ENCODE results near the gene PREX1. TPM values are rescaled to one million over a fixed set of nuclear protein-coding genes. Genes with fewer than 3 reads are reported as not detected.

PREX1 gene
- total and polyA plus RNA-seq, 2 donors (not counting 3 experiments of a cell fraction or from before 2014, with no cell fraction given), result 51.3 to 72.9 TPM

GRCh38 chr20:48794816-48795457 is 32.9 kb downstream of the PREX1 start:
- Histone ChIP-seq H3K27ac (ENCODE audit: insufficient read depth, low read depth, low read length) (no peak overlapping the region), H3K79me2 (ENCODE audit: control insufficient read depth, insufficient read depth, low read length) (peaks cover 96% of the 10 kb centered on the region), H3K36me3 (ENCODE audit: control insufficient read depth in 2 of 2, extremely low read depth in 1 of 2, insufficient read depth in 2 of 2, low read length in 2 of 2) (no peaks in the 10 kb centered on the region), H3K4me1 (ENCODE audit: control insufficient read depth, extremely low read depth, insufficient read depth, low read length) (peaks cover 12% of the 10 kb centered on the region), H2AFZ (ENCODE audit: low read depth, low read length) (no peak overlapping the region), H3K4me3 (replicated peaks in 1 of 3; ENCODE audit: insufficient read depth in 1 of 3, low read depth in 1 of 3, low read length in 3 of 3) (no peak overlapping the region), H3K9ac (replicated peaks; ENCODE audit: extremely low read depth, insufficient read depth, low read length) (no peak overlapping the region), H3K9me1 (replicated peaks; ENCODE audit: control insufficient read depth, extremely low read depth, insufficient read depth, low read length) (no peaks in the 10 kb centered on the region), H4K20me1 (replicated peaks; ENCODE audit: control insufficient read depth, extremely low read depth, insufficient read depth, low read length) (peaks cover 6% of the 10 kb centered on the region), H3K4me2 (ENCODE audit: insufficient read depth, low read length) (no peak overlapping the region), H3K27me3 (ENCODE audit: control insufficient read depth in 2 of 2, insufficient read depth in 2 of 2, low read length in 2 of 2) (no peaks in the 10 kb centered on the region), H3K9me3 (replicated peaks; ENCODE audit: control insufficient read depth, insufficient read depth, low read length) (no peaks in the 10 kb centered on the region)
- DNase-seq (ENCODE audit: low read depth, low spot score) (no peak), FAIRE-seq (no peak)
- POLR2A ChIA-PET, result no interaction called here
- intact Hi-C loops (cut with micrococcal nuclease) (no loop called here), dilution Hi-C loops (cut with MboI; ENCODE audit: extremely low pct_ligation_motif_present, low sequenced_read_pairs) (no loop called here)
- CTCF ChIA-PET, result no interaction called here
- TF ChIP-seq, protein P1, sequence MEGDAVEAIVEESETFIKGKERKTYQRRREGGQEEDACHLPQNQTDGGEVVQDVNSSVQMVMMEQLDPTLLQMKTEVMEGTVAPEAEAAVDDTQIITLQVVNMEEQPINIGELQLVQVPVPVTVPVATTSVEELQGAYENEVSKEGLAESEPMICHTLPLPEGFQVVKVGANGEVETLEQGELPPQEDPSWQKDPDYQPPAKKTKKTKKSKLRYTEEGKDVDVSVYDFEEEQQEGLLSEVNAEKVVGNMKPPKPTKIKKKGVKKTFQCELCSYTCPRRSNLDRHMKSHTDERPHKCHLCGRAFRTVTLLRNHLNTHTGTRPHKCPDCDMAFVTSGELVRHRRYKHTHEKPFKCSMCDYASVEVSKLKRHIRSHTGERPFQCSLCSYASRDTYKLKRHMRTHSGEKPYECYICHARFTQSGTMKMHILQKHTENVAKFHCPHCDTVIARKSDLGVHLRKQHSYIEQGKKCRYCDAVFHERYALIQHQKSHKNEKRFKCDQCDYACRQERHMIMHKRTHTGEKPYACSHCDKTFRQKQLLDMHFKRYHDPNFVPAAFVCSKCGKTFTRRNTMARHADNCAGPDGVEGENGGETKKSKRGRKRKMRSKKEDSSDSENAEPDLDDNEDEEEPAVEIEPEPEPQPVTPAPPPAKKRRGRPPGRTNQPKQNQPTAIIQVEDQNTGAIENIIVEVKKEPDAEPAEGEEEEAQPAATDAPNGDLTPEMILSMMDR (IDR thresholded peaks at IDR 0.05; ENCODE audit: extremely low read depth in 1 of 2, insufficient read depth in 1 of 2, low read depth in 1 of 2, low read length in 2 of 2), result no peak
- TF ChIP-seq JUN (IDR thresholded peaks at IDR 0.05; ENCODE audit: borderline replicate concordance, insufficient read depth, insufficient read length, low read depth), result no peak
- no peak for TF ChIP-seq POLR2AphosphoS5 (IDR thresholded peaks at IDR 0.05; ENCODE audit: insufficient read depth, low read depth, low read length)
- no peak for TF ChIP-seq MYC (IDR thresholded peaks at IDR 0.05; ENCODE audit: low read depth, low read length)
- TF ChIP-seq, protein P2, sequence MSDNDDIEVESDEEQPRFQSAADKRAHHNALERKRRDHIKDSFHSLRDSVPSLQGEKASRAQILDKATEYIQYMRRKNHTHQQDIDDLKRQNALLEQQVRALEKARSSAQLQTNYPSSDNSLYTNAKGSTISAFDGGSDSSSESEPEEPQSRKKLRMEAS (IDR thresholded peaks at IDR 0.05; ENCODE audit: insufficient read depth, insufficient read length), result no peak
- no peak for TF ChIP-seq FOS (IDR thresholded peaks at IDR 0.05; ENCODE audit: borderline replicate concordance, insufficient read depth, low read length)
- BruUV-seq (replicated peaks), result no TSS peak
